AG20443 (cell line): ENCODE data around the gene TAOK3.

ENCODE experiments used
- DNase-seq: peaks from one replicate; pipeline ENCODE4 v3.0.0; 2012; ENCODE audit warnings: low spot score, mixed read lengths

TAOK3 gene

DNA sequence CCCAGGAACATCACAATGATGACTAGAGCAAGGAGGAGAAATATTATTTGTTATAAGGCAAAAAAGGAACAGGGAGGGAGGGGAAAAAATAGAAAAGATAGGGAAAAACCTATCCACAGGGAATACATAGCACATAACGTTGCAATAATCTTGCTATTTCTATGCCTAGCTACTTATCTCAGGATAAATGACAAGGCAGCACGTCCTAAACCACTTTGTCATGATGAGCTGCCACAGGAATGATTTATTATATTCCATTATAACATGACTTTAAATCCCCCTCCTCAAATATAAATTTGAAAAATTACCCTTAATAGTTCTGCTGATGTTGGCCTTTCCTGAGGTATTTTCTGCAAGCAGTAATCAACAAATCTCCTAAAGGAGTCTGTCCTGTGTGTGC, 160.1 kb downstream of the TAOK3 start:
- DNase-seq, result no peak

DNA sequence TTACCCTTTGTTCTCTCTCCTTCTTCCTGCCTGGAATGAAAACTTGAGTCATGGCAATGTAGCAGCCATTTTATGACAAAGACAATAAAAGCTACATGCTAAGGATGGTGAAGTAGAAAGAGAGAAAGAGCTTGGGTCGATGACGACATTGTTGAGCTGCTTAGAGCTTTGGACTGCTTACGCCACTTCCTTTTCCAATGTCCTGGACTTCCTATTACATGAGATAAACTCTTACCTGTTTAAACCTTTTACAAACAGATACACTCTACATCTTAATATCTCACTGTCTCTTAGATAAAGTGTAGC, 166.6 kb downstream of the TAOK3 start:
- no peak for DNase-seq

DNA sequence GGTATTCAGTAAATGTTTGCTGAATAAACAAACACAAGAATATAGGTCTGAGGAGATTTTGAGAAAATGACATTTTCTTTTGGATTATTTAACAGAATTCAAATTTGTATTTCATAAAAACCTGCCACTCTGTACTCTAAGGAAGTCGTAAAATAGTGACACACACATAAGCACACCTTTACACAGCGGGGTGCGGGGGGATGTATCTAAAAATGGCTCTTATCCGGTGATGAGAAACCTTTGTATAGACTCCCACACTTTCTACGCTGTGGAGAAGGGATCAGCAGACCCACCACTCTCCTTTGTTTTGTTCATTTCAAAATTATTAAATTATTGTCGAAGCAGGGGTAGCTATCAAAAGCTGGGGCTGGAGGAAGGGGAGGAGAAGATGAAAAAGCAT, 178.7 kb downstream of the TAOK3 start:
- DNase-seq, result no peak

DNA sequence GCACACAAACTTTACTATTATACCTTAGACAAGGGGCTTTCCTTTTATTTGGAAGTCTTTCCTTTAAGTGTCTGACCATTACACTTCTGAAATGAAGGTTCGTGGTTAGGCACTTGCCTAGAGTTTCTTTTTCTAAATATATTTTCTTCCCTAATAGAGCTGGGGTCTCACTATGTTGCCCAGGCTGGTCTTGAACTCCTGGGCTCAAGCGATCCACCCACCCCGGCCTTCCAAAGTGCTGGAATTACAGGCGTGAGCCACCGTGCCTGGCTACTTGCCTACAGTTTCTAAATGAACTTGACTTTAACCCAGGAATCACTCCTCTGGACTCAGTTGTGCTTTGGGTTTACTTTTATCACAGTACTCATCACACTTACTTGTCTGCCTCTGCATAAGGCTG, 179.2 kb downstream of the TAOK3 start:
- no peak for DNase-seq

- peak; percentile 20 for DNase-seq
Measured at GRCh38 chr12:118190266-118190665, 182.4 kb downstream of the TAOK3 start.

GRCh38 chr12:118189741-118190191, 182.9 kb downstream of the TAOK3 start:
- DNase-seq, result peak; percentile 29

DNA sequence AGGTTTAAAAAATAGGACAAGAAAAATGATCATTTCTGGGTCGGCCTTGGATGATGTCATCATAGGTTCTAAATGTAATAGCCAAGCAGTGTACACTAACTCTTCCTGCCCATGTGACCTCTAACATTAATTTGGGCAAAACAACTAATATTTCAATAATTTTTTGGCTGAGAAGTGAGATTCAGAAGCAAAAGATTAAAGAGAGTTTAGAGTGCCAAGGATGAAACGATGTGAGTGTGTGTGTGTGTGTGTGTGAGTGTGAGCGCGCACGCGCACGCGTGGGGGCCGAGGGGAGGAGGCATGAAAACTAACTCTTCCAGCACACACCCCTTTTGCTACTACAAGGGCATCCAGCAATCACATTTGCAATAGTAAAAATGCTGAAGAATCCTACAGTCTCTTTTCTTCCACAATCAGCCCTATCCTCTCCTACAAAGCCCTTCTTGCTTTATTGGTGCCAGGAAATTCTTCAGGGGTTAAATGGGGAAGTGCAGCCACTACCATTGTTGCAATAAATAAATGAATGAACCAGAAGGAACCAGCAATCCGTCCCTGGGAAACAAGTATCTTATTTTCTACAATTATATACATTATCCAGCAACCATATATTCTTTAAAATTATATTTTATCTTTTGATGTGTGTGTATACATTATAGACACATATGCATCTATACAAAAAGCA, 183.9 kb downstream of the TAOK3 start:
- DNase-seq, result peak; percentile 77

- no peak for DNase-seq
Measured at GRCh38 chr12:118187751-118188435, 184.8 kb downstream of the TAOK3 start.

GRCh38 chr12:118185602-118186397, 186.9 kb downstream of the TAOK3 start:
- no peak for DNase-seq

DNA sequence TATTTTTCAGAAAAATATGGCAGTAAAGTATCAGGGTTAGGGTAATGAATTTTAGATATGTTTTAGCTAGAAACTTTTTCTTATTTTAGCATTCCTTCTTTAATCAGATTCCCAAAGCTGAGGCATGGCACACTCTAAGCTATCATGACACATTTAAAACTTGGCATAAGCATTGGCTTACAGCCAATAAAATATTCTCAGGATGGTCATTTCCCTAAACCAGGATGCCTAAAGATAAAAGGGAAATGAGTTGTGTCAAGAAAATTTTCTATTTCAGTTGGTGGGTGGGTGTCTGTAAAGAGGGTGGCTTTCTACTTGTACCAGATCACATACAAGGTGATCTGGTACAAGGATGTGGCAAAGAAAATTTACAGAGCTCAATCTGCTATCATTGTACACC, 189.0 kb downstream of the TAOK3 start:
- DNase-seq, result no peak

DNA sequence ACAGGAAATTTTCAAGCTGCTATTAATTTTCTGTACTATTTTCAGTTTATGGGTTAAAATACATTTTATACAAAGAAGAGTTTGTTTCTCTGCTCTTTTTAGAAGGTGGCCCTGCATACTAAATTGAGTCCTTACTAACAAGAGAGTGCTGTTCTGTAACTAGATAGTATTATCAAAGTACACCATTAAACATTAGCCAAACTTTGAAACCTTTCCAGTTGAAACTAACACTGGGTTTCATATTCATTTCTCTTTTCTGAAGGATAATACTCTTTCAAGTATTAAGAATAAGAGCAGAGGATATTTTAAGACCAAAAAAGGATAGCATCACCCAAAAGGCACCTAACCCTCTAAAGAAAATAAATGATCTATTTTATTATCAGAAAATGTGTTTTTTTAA, 189.6 kb downstream of the TAOK3 start:
- DNase-seq, result no peak

DNA sequence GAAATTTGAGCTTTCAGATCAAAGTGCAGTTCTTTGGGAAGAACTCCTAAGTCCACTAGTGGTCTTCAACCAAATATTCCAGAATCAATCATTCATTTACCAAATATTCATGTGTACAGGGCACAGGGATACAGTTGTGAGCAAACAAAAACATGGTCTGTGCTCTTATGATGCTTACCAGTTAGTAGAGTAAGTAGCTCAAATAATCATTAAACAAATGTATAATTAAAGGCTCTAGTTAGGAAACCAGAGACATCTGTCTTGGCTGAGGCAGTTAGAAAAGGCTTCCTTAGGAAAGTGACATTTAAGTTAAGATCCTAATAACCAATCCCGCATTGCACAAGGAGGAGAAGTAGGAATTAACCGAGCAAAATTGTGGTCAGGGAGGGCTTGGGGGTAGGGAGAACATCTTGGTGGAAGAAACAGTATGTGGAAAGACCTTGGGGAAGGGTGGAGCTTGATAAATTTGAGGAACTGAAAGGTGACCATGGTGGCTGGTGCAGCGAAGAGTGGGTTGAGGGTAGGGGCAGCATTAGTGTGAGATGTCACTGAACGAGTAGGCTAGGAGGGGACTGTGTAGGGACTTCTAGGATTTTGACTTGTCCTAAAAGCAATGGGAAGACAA, 196.8 kb downstream of the TAOK3 start:
- DNase-seq, result no peak

GRCh38 chr12:118166946-118167345, 205.8 kb downstream of the TAOK3 start:
- DNase-seq, result no peak

GRCh38 chr12:118164798-118165486, 207.8 kb downstream of the TAOK3 start:
- DNase-seq, result peak; percentile 53

DNA sequence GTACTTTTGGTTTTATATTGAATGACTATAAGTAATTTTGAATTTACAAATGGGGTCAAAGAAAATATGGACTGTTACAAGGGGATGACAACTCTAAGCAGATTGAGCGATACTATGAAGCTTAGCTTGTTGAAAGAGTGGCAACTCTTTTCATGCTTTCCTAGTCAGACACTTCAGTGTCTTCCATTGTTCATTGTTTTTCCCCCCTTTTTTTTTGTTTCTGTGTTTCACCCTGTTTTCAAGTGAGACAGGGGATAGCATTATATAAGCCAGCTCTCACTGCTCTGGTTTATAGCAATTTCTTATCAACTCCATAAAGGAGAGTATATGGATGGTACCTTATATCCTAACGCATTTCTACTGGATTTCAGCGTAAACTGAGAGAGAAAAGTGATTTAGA, 212.2 kb downstream of the TAOK3 start:
- DNase-seq, result no peak

DNA sequence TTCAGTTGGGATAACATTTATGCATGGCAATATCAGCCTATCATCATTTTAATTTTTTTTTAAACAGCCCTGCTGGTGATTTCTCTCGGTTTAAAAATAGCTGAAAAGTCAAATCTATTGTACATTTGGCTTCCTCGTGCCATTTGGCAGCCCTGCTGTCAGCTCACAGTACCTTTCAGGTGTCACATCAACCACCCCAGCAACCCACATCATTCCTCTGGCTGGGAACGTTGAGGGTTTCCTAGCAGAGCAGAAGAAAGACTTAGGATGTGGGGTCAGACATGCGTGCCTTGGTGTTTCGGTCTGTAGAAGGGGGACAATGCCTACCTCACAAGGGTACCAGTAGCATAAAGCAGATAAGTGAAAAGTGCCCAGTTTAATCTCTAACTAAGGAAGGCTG, 221.0 kb downstream of the TAOK3 start:
- no peak for DNase-seq

DNA sequence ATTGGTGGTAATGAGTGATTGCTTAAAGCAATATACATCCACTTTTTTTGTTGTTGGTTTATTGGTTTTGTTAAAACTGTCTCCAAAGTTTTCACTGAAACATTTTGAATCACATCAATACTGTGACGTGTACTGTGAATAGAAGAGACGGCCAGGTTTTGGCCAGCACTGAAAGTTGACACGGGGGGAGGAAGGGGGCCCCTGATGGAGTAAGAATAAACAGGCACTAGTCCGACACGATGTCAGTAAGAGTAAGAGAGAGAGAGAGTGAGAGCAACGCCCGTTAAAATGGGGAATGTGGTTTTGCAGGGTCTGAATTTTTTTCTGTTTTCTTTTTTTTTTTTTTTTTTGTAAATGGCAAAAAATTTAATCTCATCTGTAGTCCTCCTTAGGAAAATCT, 222.1 kb downstream of the TAOK3 start:
- DNase-seq, result no peak

DNA sequence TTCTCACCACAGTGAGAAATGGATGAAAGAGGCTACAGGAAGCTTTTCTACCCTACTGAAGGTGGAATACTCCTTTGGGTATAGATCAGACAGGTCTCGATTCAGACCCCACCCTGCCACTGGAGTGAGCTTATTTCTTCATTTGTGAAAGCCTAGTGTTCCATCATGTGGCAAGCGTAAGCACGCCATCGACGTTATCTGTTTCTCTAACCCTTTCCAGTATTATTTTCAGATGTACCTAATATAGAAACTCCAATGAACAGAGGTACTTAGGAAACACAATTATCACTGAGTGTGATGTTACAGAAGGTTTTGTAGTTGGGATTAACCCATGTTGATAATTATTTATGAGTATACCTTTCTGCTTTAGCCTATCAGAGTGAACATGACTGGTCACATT, 224.4 kb downstream of the TAOK3 start:
- no peak for DNase-seq

DNA sequence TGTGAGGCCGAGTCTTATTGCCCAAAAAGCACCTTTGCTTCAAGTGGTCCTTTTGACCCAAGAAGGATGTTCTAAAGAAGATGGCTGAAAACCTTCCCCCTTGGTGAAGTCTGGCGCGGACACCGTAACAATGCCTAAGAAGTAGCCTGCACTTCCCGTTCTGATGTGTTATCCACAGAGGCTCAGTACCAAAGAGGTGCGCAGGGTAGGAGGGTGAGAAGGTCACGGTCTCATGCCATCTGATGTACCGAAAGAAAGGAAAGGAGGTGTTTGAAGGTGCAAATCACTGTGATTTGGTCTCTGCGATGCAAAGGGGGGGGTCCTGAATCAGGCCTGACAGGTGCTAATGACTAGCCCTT, 226.9 kb downstream of the TAOK3 start:
- no peak for DNase-seq

DNA sequence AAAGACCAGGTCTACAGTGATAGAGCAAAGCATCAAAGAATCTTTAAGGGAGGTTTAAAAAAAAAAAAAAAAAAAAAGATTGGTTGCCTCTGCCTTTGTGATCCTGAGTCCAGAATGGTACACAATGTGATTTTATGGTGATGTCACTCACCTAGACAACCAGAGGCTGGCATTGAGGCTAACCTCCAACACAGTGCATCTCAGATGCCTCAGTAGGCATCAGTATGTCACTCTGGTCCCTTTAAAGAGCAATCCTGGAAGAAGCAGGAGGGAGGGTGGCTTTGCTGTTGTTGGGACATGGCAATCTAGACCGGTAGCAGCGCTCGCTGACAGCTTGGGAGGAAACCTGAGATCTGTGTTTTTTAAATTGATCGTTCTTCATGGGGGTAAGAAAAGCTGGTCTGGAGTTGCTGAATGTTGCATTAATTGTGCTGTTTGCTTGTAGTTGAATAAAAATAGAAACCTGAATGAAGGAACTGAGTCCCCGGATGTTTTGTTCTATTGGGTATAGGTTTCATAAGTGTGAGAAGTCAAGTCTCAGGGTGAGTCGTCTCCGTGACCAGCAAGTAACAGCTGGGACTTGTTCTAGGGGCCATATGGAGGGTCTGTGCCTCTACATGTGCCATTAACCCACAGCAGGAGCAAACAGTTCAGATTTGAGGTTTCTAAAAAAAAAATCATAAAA, 227.5 kb downstream of the TAOK3 start:
- DNase-seq, result no peak

DNA sequence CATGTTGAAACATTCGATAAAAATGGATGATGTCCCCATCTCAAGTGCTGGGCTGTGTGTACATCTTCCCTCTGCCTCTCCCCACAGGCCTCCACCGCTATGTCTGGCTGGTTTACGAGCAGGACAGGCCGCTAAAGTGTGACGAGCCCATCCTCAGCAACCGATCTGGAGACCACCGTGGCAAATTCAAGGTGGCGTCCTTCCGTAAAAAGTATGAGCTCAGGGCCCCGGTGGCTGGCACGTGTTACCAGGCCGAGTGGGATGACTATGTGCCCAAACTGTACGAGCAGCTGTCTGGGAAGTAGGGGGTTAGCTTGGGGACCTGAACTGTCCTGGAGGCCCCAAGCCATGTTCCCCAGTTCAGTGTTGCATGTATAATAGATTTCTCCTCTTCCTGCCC, 228.2 kb downstream of the TAOK3 start:
- DNase-seq, result no peak

DNA sequence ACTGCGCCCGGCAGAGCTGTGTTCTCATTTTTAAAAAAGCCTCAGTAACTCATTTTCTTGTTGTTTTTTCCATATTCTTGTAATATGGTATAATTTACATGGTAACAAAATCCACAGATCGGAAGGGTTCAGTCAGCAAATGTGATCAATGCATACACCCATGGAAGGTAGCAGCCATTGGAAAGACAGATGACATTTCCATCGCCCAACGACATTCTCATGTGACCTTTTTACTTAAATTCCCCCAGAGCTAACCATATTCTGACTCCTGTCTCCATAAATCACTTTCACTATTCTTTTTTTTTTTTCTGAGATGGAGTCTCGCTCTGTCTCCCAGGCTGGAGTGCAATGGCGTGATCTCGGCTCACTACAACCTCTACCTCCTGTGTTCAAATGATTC, 231.9 kb downstream of the TAOK3 start:
- no peak for DNase-seq
